SK-N-DZ (cell line): ENCODE measurements around the gene CALCOCO1.

Experiments used
- DNase-seq: peaks from one replicate; pipeline ENCODE4 v3.0.0-alpha.2; 2015; ENCODE audit warnings: low spot score

CALCOCO1 gene

DNA sequence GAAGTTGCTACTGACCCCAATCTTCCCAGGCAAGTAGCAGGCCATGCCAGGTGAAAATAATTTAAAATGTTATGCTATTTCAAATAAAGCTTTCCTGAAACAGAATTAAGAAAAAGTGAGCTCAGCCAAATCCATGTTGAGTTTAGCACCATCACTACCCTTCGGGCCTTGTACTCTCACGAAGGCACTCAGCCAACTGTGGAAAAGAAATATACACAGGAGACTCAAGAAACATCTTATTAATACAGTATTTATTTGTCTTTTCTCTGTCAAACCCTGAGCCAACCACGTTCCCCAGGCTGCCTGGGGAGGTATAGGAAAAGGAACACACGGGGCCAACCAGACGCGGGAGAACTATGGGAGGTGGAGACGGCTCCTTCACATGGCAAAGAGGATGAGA, 62.3 kb downstream of the CALCOCO1 start:
- DNase-seq, result no peak

DNA sequence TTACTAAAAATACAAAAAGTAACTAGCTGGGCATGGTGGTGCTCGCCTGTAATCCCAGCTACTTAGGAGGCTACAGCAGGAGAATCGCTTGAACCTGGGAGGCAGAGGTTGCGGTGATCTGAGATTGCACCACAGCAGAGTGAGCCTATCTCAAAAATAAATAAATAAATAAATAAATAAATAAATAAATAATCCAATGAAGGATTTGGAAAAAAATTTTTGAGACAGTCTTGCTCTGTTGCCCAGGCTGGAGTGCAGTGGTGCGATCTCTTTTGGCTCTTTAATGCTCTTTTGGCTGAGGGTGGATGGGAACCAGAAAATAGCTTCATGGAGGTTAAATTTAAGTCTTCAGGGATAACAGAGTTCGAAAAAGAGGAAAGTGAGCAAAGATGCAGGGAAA, 63.1 kb downstream of the CALCOCO1 start:
- no peak for DNase-seq

DNA sequence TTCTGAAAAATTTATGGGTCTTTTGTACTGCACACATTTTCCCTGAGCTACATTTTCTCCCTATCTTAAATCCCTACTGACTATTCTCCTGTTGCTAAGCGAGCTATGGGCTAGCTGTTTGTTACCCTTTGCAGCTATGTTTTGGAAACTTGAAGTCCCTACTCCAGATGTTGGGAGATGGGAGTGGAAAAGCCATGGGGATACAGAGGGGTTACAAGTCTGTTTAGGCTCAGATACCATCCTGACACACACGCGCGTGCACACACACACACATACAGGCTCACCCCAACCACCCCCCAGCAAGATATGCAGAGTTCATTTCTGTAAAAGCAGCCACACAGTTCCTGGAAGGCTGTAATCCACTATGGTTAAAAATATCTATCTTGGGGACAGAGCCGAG, 67.2 kb downstream of the CALCOCO1 start:
- DNase-seq, result no peak

DNA sequence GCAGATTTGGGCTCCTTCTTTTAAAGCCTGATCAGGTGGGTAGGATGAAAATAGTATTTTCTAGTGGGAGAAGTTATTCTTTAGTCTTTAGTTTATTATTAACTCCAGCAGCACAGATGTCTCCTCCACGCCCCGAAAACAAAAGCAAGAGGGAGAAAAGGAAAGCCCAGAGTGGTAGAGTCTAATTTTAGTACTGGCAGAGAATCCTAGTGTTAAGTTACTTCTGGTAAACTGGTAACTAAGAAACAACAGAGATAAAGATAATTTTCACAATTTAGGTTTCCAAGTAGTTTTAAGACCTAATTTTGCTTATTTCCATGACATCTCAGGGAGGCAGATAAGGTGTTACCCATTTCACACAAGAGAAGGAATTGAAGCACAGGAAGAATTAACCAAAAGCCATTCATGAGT, 67.7 kb downstream of the CALCOCO1 start:
- DNase-seq, result no peak

DNA sequence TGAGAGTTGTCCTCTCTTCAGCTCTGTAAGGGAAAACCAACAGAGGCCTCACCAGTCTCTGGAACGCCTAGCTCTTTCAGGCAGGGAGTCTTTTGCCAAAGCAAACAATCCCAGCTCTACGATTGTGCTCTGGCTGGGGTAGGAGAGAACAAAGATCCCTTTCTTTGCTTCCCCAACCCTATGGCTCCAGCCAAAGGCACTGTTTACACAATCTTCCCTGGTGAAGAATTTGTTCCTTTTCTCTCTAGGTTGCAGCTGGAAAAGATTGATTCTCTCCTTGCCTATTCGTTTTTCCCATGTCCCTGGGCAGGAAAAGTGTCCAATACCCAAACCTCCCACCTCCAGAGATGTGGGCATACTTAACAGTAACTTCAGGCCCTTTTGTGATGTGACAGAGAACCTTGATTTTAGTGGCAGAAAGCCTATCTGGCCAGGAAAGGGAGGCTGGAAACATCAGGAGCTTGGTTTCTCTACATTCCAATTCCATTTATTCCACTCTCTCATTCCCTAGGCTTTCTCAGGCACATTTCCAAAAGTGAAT, 68.2 kb downstream of the CALCOCO1 start:
- no peak for DNase-seq
